ENCODE results near the gene NCAPH2. TPM values are rescaled to one million over a fixed set of nuclear protein-coding genes. Genes with fewer than 3 reads are reported as not detected.

NCAPH2 gene
- polyA plus RNA-seq (2013, experiment 1 of 2; ENCODE audit: insufficient read length), result 53.4 TPM
- 25.3 TPM for polyA plus RNA-seq (2013, experiment 2 of 2; ENCODE audit: insufficient read length)

GRCh38 chr22:50507991-50508884 lies at the start of gene NCAPH2:
NCAPH2 (plus strand) TSS chr22:50508224; CDS start chr22:50508338, 114 bp downstream.
- peak; percentile 95 for DNase-seq

- DNase-seq, result no peak
These were observed 49.0 kb upstream of the NCAPH2 start for GRCh38 chr22:50459016-50459415.

GRCh38 chr22:50459496-50460140 lies 48.4 kb upstream of the NCAPH2 start:
- no peak for DNase-seq

- DNase-seq, result no peak
These were observed 47.1 kb upstream of the NCAPH2 start for GRCh38 chr22:50460938-50461337.

GRCh38 chr22:50461536-50461935 lies 46.5 kb upstream of the NCAPH2 start:
- DNase-seq, result no peak

- no peak for DNase-seq
These were observed 46.0 kb upstream of the NCAPH2 start for GRCh38 chr22:50461979-50462540.

- no peak for DNase-seq
These were observed 44.7 kb upstream of the NCAPH2 start for GRCh38 chr22:50463188-50463900.

GRCh38 chr22:50464451-50464850 lies 43.6 kb upstream of the NCAPH2 start:
- DNase-seq, result no peak

GRCh38 chr22:50465066-50465930 lies 42.7 kb upstream of the NCAPH2 start:
- DNase-seq, result no peak

GRCh38 chr22:50467341-50467740 lies 40.7 kb upstream of the NCAPH2 start:
- no peak for DNase-seq

- no peak for DNase-seq
These were observed 40.1 kb upstream of the NCAPH2 start for GRCh38 chr22:50467773-50468440.

GRCh38 chr22:50468626-50469025 lies 39.4 kb upstream of the NCAPH2 start:
- DNase-seq, result no peak

GRCh38 chr22:50469377-50470305 lies 38.4 kb upstream of the NCAPH2 start:
- DNase-seq, result peak; percentile 56

- DNase-seq, result no peak
These were observed 37.5 kb upstream of the NCAPH2 start for GRCh38 chr22:50470491-50470890.

GRCh38 chr22:50471197-50471847 lies 36.7 kb upstream of the NCAPH2 start:
- no peak for DNase-seq

GRCh38 chr22:50471962-50472361 lies 36.1 kb upstream of the NCAPH2 start:
- DNase-seq, result no peak

- DNase-seq, result no peak
These were observed 34.9 kb upstream of the NCAPH2 start for GRCh38 chr22:50473088-50473487.

- DNase-seq, result peak; percentile 43
These were observed 34.0 kb upstream of the NCAPH2 start for GRCh38 chr22:50473855-50474671.

All from fibroblast of skin of back (primary cell).